ENCODE data around the gene IRF2BPL. TPM values are rescaled to one million over a fixed set of nuclear protein-coding genes. Genes with fewer than 3 reads are reported as not detected.
A peak's percentile ranks its signal among the peaks of the same experiment; 100 is the strongest.

Gene IRF2BPL
- total and polyA plus RNA-seq, 9 of the 15 experiments (the other 6 are each of a cell fraction or from before 2014, with no cell fraction given) = 0.52 to 21.6 (median 2.5) TPM

GRCh38 chr14:77040059-77040740 lies 11.7 kb upstream of the IRF2BPL start (continued):
- TF ChIP-seq PHF21A (IDR thresholded peaks at IDR 0.05; ENCODE audit: borderline replicate concordance, low read depth) (0 out of 2 replicates have a peak, but pooled peaks have one; percentile 20), SMARCE1 (IDR thresholded peaks at IDR 0.05) (peak; percentile 46; the same call in 1 of the 2 replicates), EWSR1 (IDR thresholded peaks at IDR 0.05; ENCODE audit: borderline replicate concordance, low read depth, partially characterized antibody) (no peak), BRF1 (IDR thresholded peaks at IDR 0.05; ENCODE audit: borderline replicate concordance, extremely low read depth, insufficient read length) (no peak), TRIM28 (IDR thresholded peaks at IDR 0.05) (no peak), PTRF (tag; IDR thresholded peaks at IDR 0.05) (no peak), NFE2L1 (tag; IDR thresholded peaks at IDR 0.05; ENCODE audit: borderline replicate concordance, low read depth) (no peak), BDP1 (IDR thresholded peaks at IDR 0.05; ENCODE audit: insufficient read depth, insufficient read length) (no peak), ID3 (CRISPR knock-in tag; IDR thresholded peaks at IDR 0.05) (no peak), ID3 (tag; IDR thresholded peaks at IDR 0.05) (no peak), HMGN3 (IDR thresholded peaks at IDR 0.05; ENCODE audit: borderline replicate concordance, extremely low read depth, insufficient read length, low read depth, low read length) (no peak), CHD2 (IDR thresholded peaks at IDR 0.05; ENCODE audit: low read depth, low read length) (no peak), CTBP1 (IDR thresholded peaks at IDR 0.05; ENCODE audit: borderline replicate concordance) (peak; percentile 74; the same call in 1 of the 2 replicates), SNRNP70 (optimal IDR thresholded peaks at IDR 0.05; ENCODE audit: low read depth, low read length) (no peak), ZSCAN29 (IDR thresholded peaks at IDR 0.05) (no peak), ZNF436 (CRISPR knock-in tag; IDR thresholded peaks at IDR 0.05) (no peak), STAT5B (CRISPR knock-in tag; IDR thresholded peaks at IDR 0.05) (no peak), NR3C1 (CRISPR knock-in tag; IDR thresholded peaks at IDR 0.05) (no peak), ATF7 (IDR thresholded peaks at IDR 0.05) (peak; percentile 69; the same call in 1 of the 2 replicates), MECOM (CRISPR knock-in tag; IDR thresholded peaks at IDR 0.05) (no peak), KLF6 (CRISPR knock-in tag; IDR thresholded peaks at IDR 0.05; ENCODE audit: borderline replicate concordance) (no peak), ZNF280B (CRISPR knock-in tag; IDR thresholded peaks at IDR 0.05) (no peak), ATF1 (CRISPR knock-in tag; IDR thresholded peaks at IDR 0.05) (no peak), ATF1 (tag; IDR thresholded peaks at IDR 0.05) (peak; percentile 48), GABPA (tag; conservative IDR thresholded peaks at IDR 0.05; ENCODE audit: low read depth) (peak; percentile 39; the same call in 1 of the 2 replicates), ARID1B (IDR thresholded peaks at IDR 0.05) (peak; percentile 84), ZC3H8 (IDR thresholded peaks at IDR 0.05) (no peak), MTA2 (IDR thresholded peaks at IDR 0.05; ENCODE audit: low read depth) (peak; percentile 52; the same call in 1 of the 2 replicates)

All from K562 (cell line).